ENCODE results near the gene OLFML2A. TPM values are rescaled to one million over a fixed set of nuclear protein-coding genes. Genes with fewer than 3 reads are reported as not detected.

The OLFML2A gene
- total RNA-seq, 4 donors from 2014 or later, result 40.7 to 64.3 (median 50.2) TPM

- peak in 1 of 2 donors; percentile 7 for TF ChIP-seq POLR2A (IDR thresholded peaks at IDR 0.05)
- peak; percentile 77 to 95 (median 86) for TF ChIP-seq CTCF (IDR thresholded peaks at IDR 0.05)
- no peaks in the 10 kb centered on the region for H3K36me3 ChIP-seq
- no peaks in the 10 kb centered on the region for H3K27me3 ChIP-seq
- intact Hi-C loops (cut with DNase I), result loop anchor here (10.0 kb wide), 1 partner anchor 470 kb away; the partner anchor contains the start of gene HSPA5
- no peak overlapping the region for H3K4me3 ChIP-seq (replicated peaks in 1 of 3)
- peak; percentile 84 to 87 for DNase-seq
- no peaks in the 10 kb centered on the region for H3K9me3 ChIP-seq
- peak overlapping the region in 1 of 3 donors; percentile 36 for H3K27ac ChIP-seq
- WGBS, 2 donors, result 40 to 47% methylated on average over 15 of the region's 15 CpGs
- H3K4me1 ChIP-seq, result peaks cover 16 to 22% of the 10 kb centered on the region in 2 donors
Measured at GRCh38 chr9:124774129-124774978, 2.6 kb upstream of the OLFML2A start.

- Histone ChIP-seq H3K36me3 (no peaks in the 10 kb centered on the region), H3K27me3 (no peaks in the 10 kb centered on the region), H3K4me1 (peaks cover 38 to 43% of the 10 kb centered on the region in 2 donors), H3K4me3 (replicated peaks in 1 of 3) (peak overlapping the region; percentile 12 to 71 (median 58)), H3K9me3 (no peaks in the 10 kb centered on the region), H3K27ac (peak overlapping the region; percentile 90 to 95 (median 94))
- intact Hi-C loops (cut with DNase I), result loop anchor here (5.0 to 10.0 kb wide), 2 partner anchors 61 to 468 kb away; partner anchors contain the start of gene HSPA5
- WGBS, 2 donors, result 28 to 32% methylated on average over 9 to 12 of the region's 12 CpGs
- TF ChIP-seq CTCF (IDR thresholded peaks at IDR 0.05), result no peak
- TF ChIP-seq POLR2A (IDR thresholded peaks at IDR 0.05), result no peak
- no peak for DNase-seq
Measured at GRCh38 chr9:124776618-124776953, 347 bp upstream of the OLFML2A start.

GRCh38 chr9:124778575-124779367 lies 1.8 kb downstream of the OLFML2A start:
- TF ChIP-seq POLR2A (IDR thresholded peaks at IDR 0.05), result no peak
- no peak for TF ChIP-seq CTCF (IDR thresholded peaks at IDR 0.05)
- intact Hi-C loops (cut with DNase I), result loop anchor here (5.0 to 10.0 kb wide), 2 partner anchors 59 to 466 kb away; partner anchors contain the start of gene HSPA5
- Histone ChIP-seq H3K4me3 (replicated peaks in 1 of 3) (no peak overlapping the region), H3K9me3 (no peaks in the 10 kb centered on the region), H3K36me3 (no peaks in the 10 kb centered on the region), H3K4me1 (peaks cover 56 to 57% of the 10 kb centered on the region in 2 donors), H3K27ac (peak overlapping the region; percentile 90 to 95 (median 95)), H3K27me3 (no peaks in the 10 kb centered on the region)
- WGBS, 2 donors, result 71 to 74% methylated on average over 11 of the region's 11 CpGs
- peak in 1 of 2 donors; percentile 35 for DNase-seq

GRCh38 chr9:124779368-124780059 lies 2.6 kb downstream of the OLFML2A start:
- WGBS, 2 donors, result 3 to 10% methylated on average over 6 of the region's 6 CpGs
- no peak for TF ChIP-seq POLR2A (IDR thresholded peaks at IDR 0.05)
- TF ChIP-seq CTCF (IDR thresholded peaks at IDR 0.05), result no peak
- peak overlapping the region; percentile 90 to 95 (median 95) for H3K27ac ChIP-seq
- H3K9me3 ChIP-seq, result no peaks in the 10 kb centered on the region
- no peak overlapping the region for H3K4me3 ChIP-seq (replicated peaks in 1 of 3)
- intact Hi-C loops (cut with DNase I), result loop anchor here (5.0 to 10.0 kb wide), 2 partner anchors 58 to 465 kb away; partner anchors contain the start of gene HSPA5
- no peaks in the 10 kb centered on the region for H3K36me3 ChIP-seq
- no peaks in the 10 kb centered on the region for H3K27me3 ChIP-seq
- peaks cover 57 to 62% of the 10 kb centered on the region in 2 donors for H3K4me1 ChIP-seq
- peak; percentile 78 to 81 for DNase-seq

Data from thyroid gland (tissue), 4 donors.